Activated CD8-positive, alpha-beta memory T cell treated with anti-CD3 and anti-CD28 coated beads for 24 hours (primary cell): ENCODE measurements around the gene OSBPL5.

Experiments
- DNase-seq: peaks from one replicate; pipeline ENCODE4 v3.0.0-alpha.2; 2020

OSBPL5 gene

DNA sequence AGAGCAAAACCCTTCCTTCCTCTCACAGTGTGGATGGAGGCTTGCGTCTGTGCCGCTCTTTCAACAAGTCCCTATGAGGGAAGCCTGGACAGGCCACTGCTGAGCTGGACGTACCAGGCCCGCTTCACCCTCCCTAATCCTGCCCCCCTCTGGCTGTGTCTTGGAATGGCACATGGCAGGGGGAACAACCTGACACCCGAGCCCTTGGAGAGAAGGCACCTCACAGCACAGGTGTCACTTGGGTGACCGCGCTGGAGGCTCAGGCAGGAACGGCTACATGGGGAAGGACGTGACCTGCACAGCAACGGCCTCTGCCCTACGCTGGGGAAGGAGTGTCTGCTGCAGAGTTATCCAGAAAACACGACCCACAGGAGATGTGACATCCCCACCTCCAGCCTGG is 118.9 kb downstream of the OSBPL5 start:
- no peak for DNase-seq

DNA sequence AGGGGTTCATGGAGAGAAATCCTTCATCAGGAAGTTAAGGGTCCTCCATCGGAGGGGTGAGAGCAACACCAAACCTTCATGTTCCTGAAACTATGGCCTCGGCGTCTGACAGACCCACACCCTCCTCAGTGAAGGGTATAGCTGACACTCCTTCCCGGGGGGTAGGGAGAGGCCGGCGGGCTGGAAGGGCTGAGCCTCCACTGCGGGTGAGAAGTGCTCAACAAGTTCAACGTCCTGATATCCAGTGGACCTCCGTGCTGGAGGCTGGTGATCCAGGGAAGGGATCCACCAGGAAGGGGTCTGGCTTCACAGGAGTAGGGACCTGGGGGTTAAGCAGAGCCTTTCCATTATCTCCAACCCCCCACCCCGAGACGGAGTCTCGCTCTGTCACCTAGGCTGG is 120.2 kb downstream of the OSBPL5 start:
- no peak for DNase-seq

DNA sequence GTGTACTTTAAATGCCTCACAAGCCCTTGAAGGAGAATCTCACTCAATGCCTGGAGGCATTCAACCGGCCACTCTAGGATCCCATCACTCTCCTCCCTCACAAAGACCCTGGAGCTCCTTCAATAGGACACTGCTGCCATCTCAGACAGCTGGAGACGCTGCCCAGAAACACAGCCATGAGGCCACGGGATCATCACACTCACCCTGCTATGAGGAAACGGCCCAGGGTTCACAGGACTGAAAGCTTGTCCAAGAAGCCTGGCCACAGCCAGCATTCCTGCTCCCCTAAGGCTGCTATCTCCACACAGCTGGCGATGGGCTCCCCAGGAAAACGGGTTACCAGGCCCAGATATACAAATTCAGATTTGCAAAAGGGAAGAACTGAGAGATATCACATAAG is 121.1 kb downstream of the OSBPL5 start:
- DNase-seq, result no peak

DNA sequence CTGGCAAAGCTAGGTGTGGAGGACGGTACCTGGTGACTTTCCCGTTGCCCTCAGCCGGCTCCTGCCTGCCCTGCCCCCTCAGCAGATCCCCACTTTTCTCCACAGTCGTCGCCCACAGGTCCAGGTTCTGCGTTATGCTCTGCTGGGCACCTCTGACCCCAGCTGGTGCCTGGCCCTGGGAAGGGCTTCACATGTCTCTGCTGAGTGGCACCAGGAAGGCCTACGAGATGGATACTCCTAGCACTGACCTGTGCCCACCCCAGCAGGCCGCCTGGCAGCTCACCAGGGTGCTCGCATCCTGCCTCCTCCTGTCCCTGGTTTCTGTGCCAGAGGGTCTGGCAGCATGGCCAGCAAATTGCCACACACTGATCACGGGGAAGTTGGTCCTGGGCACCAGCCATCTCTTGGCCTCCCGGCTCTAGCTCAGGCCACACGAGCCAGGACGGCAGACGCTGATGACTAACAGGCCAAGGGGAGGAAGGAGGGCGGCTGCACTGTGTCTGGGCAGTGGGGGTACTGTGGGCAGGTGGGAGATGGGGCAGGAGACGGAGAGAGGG is 121.7 kb downstream of the OSBPL5 start:
- DNase-seq, result no peak

DNA sequence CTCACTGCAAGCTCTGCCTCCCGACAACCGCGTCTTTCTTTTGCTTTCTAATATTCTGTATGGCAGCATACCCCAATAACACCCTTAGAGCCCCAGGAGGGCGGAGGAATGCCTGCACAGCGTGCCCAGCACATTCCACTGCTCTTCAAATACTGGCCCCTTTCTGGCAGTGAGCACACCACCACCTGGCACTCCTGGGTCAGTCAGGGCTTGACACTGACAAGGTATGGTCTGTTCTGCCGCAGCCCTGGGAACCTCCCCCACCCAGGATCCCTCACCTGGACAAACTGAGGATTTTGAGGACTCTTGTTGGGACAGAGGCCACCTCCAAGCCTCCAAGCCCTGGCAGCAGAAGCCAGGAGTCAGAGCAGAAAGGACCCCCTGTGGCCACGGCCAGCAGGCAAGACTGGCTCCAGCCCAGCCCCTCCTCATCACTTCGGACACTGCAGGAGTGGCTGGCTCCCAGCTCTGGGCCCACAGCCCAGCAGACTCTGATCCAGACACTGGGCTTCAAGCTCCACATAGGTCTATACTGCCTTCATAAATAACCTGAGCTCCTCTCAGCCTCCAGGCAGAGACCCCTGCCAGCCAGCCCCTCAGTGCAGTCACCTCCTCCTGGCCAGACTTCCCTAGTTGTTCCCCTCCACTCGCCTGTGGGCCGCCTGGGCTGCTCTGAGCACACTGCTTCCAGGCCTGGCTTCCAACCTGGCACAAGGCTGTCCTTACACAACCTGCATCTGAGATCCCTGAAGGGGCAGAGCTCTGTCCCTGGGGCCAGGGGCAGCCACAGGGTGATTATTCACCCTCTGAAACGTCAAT is 122.4 kb downstream of the OSBPL5 start:
- DNase-seq, result no peak

- DNase-seq, result no peak
These were observed 123.2 kb downstream of the OSBPL5 start for GRCh38 chr11:3041699-3042441.

- no peak for DNase-seq
These were observed 124.2 kb downstream of the OSBPL5 start for GRCh38 chr11:3040881-3041280.

GRCh38 chr11:3037945-3038271 is 127.2 kb downstream of the OSBPL5 start:
- no peak for DNase-seq
